HCT116 (cell line): ENCODE results near the gene MED12.

Experiments used
- CBX3 ChIP-seq: IDR thresholded peaks from 2 replicates; pipeline ENCODE4 v1.6.1; 2012; ENCODE audit warnings: low read depth
- CEBPB ChIP-seq: IDR thresholded peaks from 2 replicates; pipeline ENCODE4 v1.6.1; 2012; ENCODE audit warnings: low read depth
- CTCF ChIP-seq, 3 experiments: fragments of 200-600 bp in 1 of 3; sonication (generic) in 1 of 3; IDR thresholded peaks in 2 of 3; conservative IDR thresholded peaks in 1 of 3; 2 replicates each; pipeline ENCODE4 v1.5.1; 2012 to 2017; ENCODE audit warnings: low read depth in 2 of 3, low read length in 2 of 3, antibody characterized with exemption in 1 of 3, borderline replicate concordance in 1 of 3, control low read depth in 1 of 3, mild to moderate bottlenecking in 1 of 3, mixed read lengths in 1 of 3, mixed run types in 1 of 3, moderate library complexity in 1 of 3; ENCODE audit not compliant: insufficient read depth in 1 of 3
- MAX ChIP-seq: IDR thresholded peaks from 2 replicates; pipeline ENCODE4 v1.6.1; 2012
- POLR2A ChIP-seq: IDR thresholded peaks from 2 replicates; pipeline ENCODE4 v1.7.0; 2011; ENCODE audit warnings: borderline replicate concordance; ENCODE audit not compliant: insufficient read depth, insufficient read length; ENCODE audit errors: extremely low read depth
- POLR2AphosphoS5 ChIP-seq: IDR thresholded peaks from 2 replicates; pipeline ENCODE4 v1.6.1; 2011; ENCODE audit warnings: mild to moderate bottlenecking, low read depth, low read length, moderate library complexity
- RAD21 ChIP-seq: IDR thresholded peaks from 2 replicates; pipeline ENCODE4 v1.6.1; 2012; ENCODE audit warnings: low read depth, mild to moderate bottlenecking

- no peak for TF ChIP-seq POLR2A
- no peak for TF ChIP-seq CTCF (IDR thresholded peaks at IDR 0.05 in 2 of 3, conservative IDR thresholded peaks at IDR 0.05 in 1 of 3; ENCODE audit: borderline replicate concordance in 1 of 3, insufficient read depth in 1 of 3, low read depth in 2 of 3, low read length in 2 of 3)
- no peak for TF ChIP-seq MAX
- no peak for TF ChIP-seq CEBPB
- no peak for TF ChIP-seq POLR2AphosphoS5
- TF ChIP-seq RAD21, result no peak
- no peak for TF ChIP-seq CBX3
Observed at GRCh38 chrX:71151366-71151765, 33.0 kb downstream of the MED12 start.
